ENCODE results near the gene KRTAP9-9.
"Not testable (repeated sequence)": the region's sequence is repeated elsewhere in the genome, so short reads cannot be mapped to it uniquely, and the experiment has no call there.

The KRTAP9-9 gene

DNA sequence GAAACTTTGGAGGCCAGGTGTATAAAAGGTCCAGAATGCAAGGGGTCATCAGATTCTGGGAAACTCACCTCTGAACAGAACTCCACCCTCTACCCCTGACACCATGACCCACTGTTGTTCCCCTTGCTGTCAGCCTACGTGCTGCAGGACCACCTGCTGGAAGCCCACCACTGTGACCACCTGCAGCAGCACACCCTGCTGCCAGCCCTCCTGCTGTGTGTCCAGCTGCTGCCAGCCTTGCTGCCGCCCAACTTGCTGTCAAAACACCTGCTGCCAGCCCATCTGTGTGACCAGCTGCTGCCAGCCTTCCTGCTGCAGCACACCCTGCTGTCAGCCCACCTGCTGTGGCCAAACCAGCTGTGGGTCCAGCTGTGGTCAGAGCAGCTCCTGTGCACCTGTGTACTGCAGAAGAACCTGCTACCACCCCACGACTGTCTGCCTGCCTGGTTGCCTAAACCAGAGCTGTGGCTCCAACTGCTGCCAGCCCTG is 17.2 kb upstream of the KRTAP9-9 start, which contains the start of gene KRTAP9-8:
Gene KRTAP9-8, plus strand, starts transcription at position 51 of the 489 bp plus-strand sequence. Its CDS starts 53 bp downstream, at position 104.
- H3K4me1 ChIP-seq (ENCODE audit: control insufficient read depth, insufficient read depth, low read length); H3K27me3 ChIP-seq (ENCODE audit: control insufficient read depth, insufficient read depth, low read length); H3K9ac ChIP-seq (ENCODE audit: low read depth, low read length); H3K4me3 ChIP-seq (ENCODE audit: low read depth, low read length); H3K36me3 ChIP-seq (ENCODE audit: control insufficient read depth, insufficient read depth, low read length); H3K9me3 ChIP-seq (ENCODE audit: control insufficient read depth, insufficient read depth, low read length): not testable (repeated sequence)

DNA sequence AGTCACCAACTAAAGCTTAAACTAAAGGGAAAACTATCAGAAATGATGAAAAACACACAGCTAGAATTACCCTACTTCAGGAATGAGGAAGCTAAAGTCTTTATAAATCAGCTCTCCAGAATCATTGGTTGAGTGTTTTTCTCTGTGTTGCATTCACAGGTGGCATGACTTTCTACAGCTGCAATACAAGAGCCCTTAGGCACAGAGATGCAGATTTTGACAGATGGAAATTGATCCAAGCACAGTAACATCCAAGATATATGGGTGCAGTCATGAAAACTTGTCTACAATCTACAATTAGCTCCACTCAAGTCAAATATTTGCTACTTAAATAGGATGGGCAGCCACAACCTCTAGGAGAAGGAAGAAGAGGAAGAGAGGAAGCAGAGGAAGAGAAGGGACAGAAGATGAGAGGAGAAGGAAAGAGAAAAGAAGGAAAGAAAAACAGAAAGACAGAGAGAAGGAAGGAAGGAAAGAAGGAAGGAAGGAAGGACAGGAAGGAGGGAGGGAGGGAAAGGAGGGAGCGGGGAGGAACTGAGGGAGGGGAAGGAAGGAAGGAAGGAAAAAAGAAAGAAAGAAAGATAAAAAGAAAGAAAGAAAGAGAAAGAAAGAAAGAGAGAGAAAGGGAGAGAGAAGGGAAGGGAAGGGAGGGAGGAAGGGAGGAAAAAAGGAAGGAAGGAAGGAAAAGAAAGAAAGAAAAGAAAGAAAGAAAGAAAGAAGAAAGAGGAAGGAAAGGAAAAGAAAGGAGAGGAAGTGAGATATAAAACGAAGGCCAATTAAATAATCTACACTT is 8.0 kb upstream of the KRTAP9-9 start:
- H3K4me1 ChIP-seq (ENCODE audit: control insufficient read depth, insufficient read depth, low read length); H3K9me3 ChIP-seq (ENCODE audit: control insufficient read depth, insufficient read depth, low read length); H3K27me3 ChIP-seq (ENCODE audit: control insufficient read depth, insufficient read depth, low read length); H3K36me3 ChIP-seq (ENCODE audit: control insufficient read depth, insufficient read depth, low read length); H3K9ac ChIP-seq (ENCODE audit: low read depth, low read length); H3K4me3 ChIP-seq (ENCODE audit: low read depth, low read length): not testable (repeated sequence)

DNA sequence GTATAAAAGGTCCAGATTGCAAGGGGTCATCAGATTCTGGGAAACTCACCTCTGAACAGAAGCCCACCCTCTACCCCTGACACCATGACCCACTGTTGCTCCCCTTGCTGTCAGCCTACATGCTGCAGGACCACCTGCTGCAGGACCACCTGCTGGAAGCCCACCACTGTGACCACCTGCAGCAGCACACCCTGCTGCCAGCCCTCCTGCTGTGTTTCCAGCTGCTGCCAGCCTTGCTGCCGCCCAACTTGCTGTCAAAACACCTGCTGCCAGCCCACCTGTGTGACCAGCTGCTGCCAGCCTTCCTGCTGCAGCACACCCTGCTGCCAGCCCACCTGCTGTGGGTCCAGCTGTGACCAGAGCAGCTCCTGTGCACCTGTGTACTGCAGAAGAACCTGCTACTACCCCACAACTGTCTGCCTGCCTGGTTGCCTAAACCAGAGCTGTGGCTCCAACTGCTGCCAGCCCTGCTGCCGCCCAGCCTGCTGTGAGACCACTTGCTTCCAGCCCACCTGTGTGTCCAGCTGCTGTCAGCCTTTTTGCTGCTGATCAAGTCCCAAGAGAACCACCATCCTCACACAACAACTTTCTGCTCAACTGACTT is 5.4 kb upstream of the KRTAP9-9 start, which contains the start of gene KRTAP9-4:
Gene KRTAP9-4, plus strand, starts transcription at position 51 of the 604 bp plus-strand sequence. Its CDS starts 34 bp downstream, at position 85.
- not testable (repeated sequence) for H3K36me3 ChIP-seq (ENCODE audit: control insufficient read depth, insufficient read depth, low read length); H3K4me1 ChIP-seq (ENCODE audit: control insufficient read depth, insufficient read depth, low read length); H3K4me3 ChIP-seq (ENCODE audit: low read depth, low read length); H3K27me3 ChIP-seq (ENCODE audit: control insufficient read depth, insufficient read depth, low read length); H3K9me3 ChIP-seq (ENCODE audit: control insufficient read depth, insufficient read depth, low read length); H3K9ac ChIP-seq (ENCODE audit: low read depth, low read length)

- no peaks in the 10 kb centered on the region for H3K9me3 ChIP-seq (ENCODE audit: control insufficient read depth, insufficient read depth, low read length)
- H3K27me3 ChIP-seq (ENCODE audit: control insufficient read depth, insufficient read depth, low read length) = no peaks in the 10 kb centered on the region
- no peak overlapping the region for H3K9ac ChIP-seq (ENCODE audit: low read depth, low read length)
Observed at GRCh38 chr17:41251261-41251660, 3.9 kb upstream of the KRTAP9-9 start.

GRCh38 chr17:41254861-41255260 is 323 bp upstream of the KRTAP9-9 start:
- Histone ChIP-seq H3K9me3 (ENCODE audit: control insufficient read depth, insufficient read depth, low read length) (no peaks in the 10 kb centered on the region), H3K9ac (ENCODE audit: low read depth, low read length) (no peak overlapping the region)

More at GRCh38 chr17:41251261-41251660, 3.9 kb upstream of the KRTAP9-9 start:
- Histone ChIP-seq H3K4me3 (ENCODE audit: low read depth, low read length) (no peak overlapping the region), H3K4me1 (ENCODE audit: control insufficient read depth, insufficient read depth, low read length) (no peaks in the 10 kb centered on the region), H3K36me3 (ENCODE audit: control insufficient read depth, insufficient read depth, low read length) (no peaks in the 10 kb centered on the region)

GRCh38 chr17:41256291-41256685 is 1.1 kb downstream of the KRTAP9-9 start:
- no peak overlapping the region for H3K4me3 ChIP-seq (ENCODE audit: low read depth, low read length)
- H3K9ac ChIP-seq (ENCODE audit: low read depth, low read length) = no peak overlapping the region
- H3K9me3 ChIP-seq (ENCODE audit: control insufficient read depth, insufficient read depth, low read length) = no peaks in the 10 kb centered on the region
- H3K36me3 ChIP-seq (ENCODE audit: control insufficient read depth, insufficient read depth, low read length) = no peaks in the 10 kb centered on the region
- no peaks in the 10 kb centered on the region for H3K4me1 ChIP-seq (ENCODE audit: control insufficient read depth, insufficient read depth, low read length)
- no peaks in the 10 kb centered on the region for H3K27me3 ChIP-seq (ENCODE audit: control insufficient read depth, insufficient read depth, low read length)

More at GRCh38 chr17:41254861-41255260, 323 bp upstream of the KRTAP9-9 start:
- Histone ChIP-seq H3K4me3 (ENCODE audit: low read depth, low read length) (no peak overlapping the region), H3K27me3 (ENCODE audit: control insufficient read depth, insufficient read depth, low read length) (no peaks in the 10 kb centered on the region), H3K4me1 (ENCODE audit: control insufficient read depth, insufficient read depth, low read length) (no peaks in the 10 kb centered on the region), H3K36me3 (ENCODE audit: control insufficient read depth, insufficient read depth, low read length) (no peaks in the 10 kb centered on the region)

GRCh38 chr17:41258406-41258805 is 3.2 kb downstream of the KRTAP9-9 start:
- no peak overlapping the region for H3K4me3 ChIP-seq (ENCODE audit: low read depth, low read length)
- no peaks in the 10 kb centered on the region for H3K4me1 ChIP-seq (ENCODE audit: control insufficient read depth, insufficient read depth, low read length)
- H3K36me3 ChIP-seq (ENCODE audit: control insufficient read depth, insufficient read depth, low read length) = no peaks in the 10 kb centered on the region
- H3K9ac ChIP-seq (ENCODE audit: low read depth, low read length) = no peak overlapping the region
- no peaks in the 10 kb centered on the region for H3K9me3 ChIP-seq (ENCODE audit: control insufficient read depth, insufficient read depth, low read length)
- no peaks in the 10 kb centered on the region for H3K27me3 ChIP-seq (ENCODE audit: control insufficient read depth, insufficient read depth, low read length)

- H3K27me3 ChIP-seq (ENCODE audit: control insufficient read depth, insufficient read depth, low read length) = no peaks in the 10 kb centered on the region
- H3K4me3 ChIP-seq (ENCODE audit: low read depth, low read length) = no peak overlapping the region
- no peaks in the 10 kb centered on the region for H3K9me3 ChIP-seq (ENCODE audit: control insufficient read depth, insufficient read depth, low read length)
- H3K36me3 ChIP-seq (ENCODE audit: control insufficient read depth, insufficient read depth, low read length) = no peaks in the 10 kb centered on the region
- H3K4me1 ChIP-seq (ENCODE audit: control insufficient read depth, insufficient read depth, low read length) = no peaks in the 10 kb centered on the region
- H3K9ac ChIP-seq (ENCODE audit: low read depth, low read length) = no peak overlapping the region
Observed at GRCh38 chr17:41263212-41263611, 8.0 kb downstream of the KRTAP9-9 start.

- no peaks in the 10 kb centered on the region for H3K9me3 ChIP-seq (ENCODE audit: control insufficient read depth, insufficient read depth, low read length)
- no peaks in the 10 kb centered on the region for H3K4me1 ChIP-seq (ENCODE audit: control insufficient read depth, insufficient read depth, low read length)
- H3K27me3 ChIP-seq (ENCODE audit: control insufficient read depth, insufficient read depth, low read length) = no peaks in the 10 kb centered on the region
- no peaks in the 10 kb centered on the region for H3K36me3 ChIP-seq (ENCODE audit: control insufficient read depth, insufficient read depth, low read length)
- no peak overlapping the region for H3K9ac ChIP-seq (ENCODE audit: low read depth, low read length)
- no peak overlapping the region for H3K4me3 ChIP-seq (ENCODE audit: low read depth, low read length)
Observed at GRCh38 chr17:41264599-41264998, 9.4 kb downstream of the KRTAP9-9 start.

GRCh38 chr17:41265078-41265477 is 9.9 kb downstream of the KRTAP9-9 start, which contains the start of gene KRTAP9-6:
Gene KRTAP9-6, plus strand, starts transcription at chr17:41265378. Its CDS starts 0 bp downstream, at chr17:41265378.
- H3K27me3 ChIP-seq (ENCODE audit: control insufficient read depth, insufficient read depth, low read length) = no peaks in the 10 kb centered on the region
- H3K9ac ChIP-seq (ENCODE audit: low read depth, low read length) = no peak within 1 kb of the TSS
- no peaks in the 10 kb centered on the region for H3K4me1 ChIP-seq (ENCODE audit: control insufficient read depth, insufficient read depth, low read length)
- no peaks in the 10 kb centered on the region for H3K36me3 ChIP-seq (ENCODE audit: control insufficient read depth, insufficient read depth, low read length)
- H3K9me3 ChIP-seq (ENCODE audit: control insufficient read depth, insufficient read depth, low read length) = no peaks in the 10 kb centered on the region
- no peak within 1 kb of the TSS for H3K4me3 ChIP-seq (ENCODE audit: low read depth, low read length)

DNA sequence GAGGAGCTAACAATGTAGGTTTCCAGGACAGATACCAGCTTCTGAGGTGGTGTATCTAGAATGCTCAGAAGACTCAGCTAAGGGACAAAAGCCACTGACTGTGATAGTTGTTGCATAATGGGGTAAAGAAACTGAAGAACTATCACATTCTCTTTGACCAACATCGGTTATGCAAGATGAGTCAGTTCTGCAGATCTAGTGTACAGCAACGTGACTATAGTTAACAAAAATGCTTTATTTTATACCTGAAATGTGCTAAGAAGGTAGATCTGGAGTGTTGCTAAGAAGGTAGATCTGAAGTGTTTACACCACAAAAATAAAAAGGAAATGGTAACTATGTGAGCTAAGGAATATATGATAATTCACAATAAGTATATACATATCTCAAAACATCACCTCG is 12.5 kb downstream of the KRTAP9-9 start:
- no peaks in the 10 kb centered on the region for H3K4me1 ChIP-seq (ENCODE audit: control insufficient read depth, insufficient read depth, low read length)
- H3K27me3 ChIP-seq (ENCODE audit: control insufficient read depth, insufficient read depth, low read length) = no peaks in the 10 kb centered on the region
- H3K36me3 ChIP-seq (ENCODE audit: control insufficient read depth, insufficient read depth, low read length) = no peaks in the 10 kb centered on the region
- no peak overlapping the region for H3K9ac ChIP-seq (ENCODE audit: low read depth, low read length)
- H3K4me3 ChIP-seq (ENCODE audit: low read depth, low read length) = no peak overlapping the region
- no peaks in the 10 kb centered on the region for H3K9me3 ChIP-seq (ENCODE audit: control insufficient read depth, insufficient read depth, low read length)

GRCh38 chr17:41271323-41271722 is 16.1 kb downstream of the KRTAP9-9 start:
- H3K36me3 ChIP-seq (ENCODE audit: control insufficient read depth, insufficient read depth, low read length); H3K27me3 ChIP-seq (ENCODE audit: control insufficient read depth, insufficient read depth, low read length); H3K9me3 ChIP-seq (ENCODE audit: control insufficient read depth, insufficient read depth, low read length); H3K4me1 ChIP-seq (ENCODE audit: control insufficient read depth, insufficient read depth, low read length); H3K4me3 ChIP-seq (ENCODE audit: low read depth, low read length); H3K9ac ChIP-seq (ENCODE audit: low read depth, low read length): not testable (repeated sequence)
